Memory B cell (primary cell): ENCODE data around the gene SUMO2.
"Not testable (repeated sequence)": the region's sequence is repeated elsewhere in the genome, so short reads cannot be mapped to it uniquely, and the experiment has no call there.

Source experiments
- ATAC-seq: fragments of 150-1000 bp; cut with Tn5 transposase; 2 replicates; pipeline ENCODE4 v1.10.0; 2021; ENCODE audit warnings: low read depth, mild to moderate bottlenecking, moderate library complexity
- DNase-seq, 2 donors: peaks; one replicate each; pipeline ENCODE4 v3.0.0; 2022; ENCODE audit warnings: low spot score in 2 of 2
- H3K27ac Mint-ChIP-seq: one replicate; pipeline ENCODE4 v1.8.0; 2022; ENCODE audit warnings: mild to moderate bottlenecking, moderate library complexity, mixed read lengths
- H3K27me3 Mint-ChIP-seq: one replicate; pipeline ENCODE4 v1.8.0; 2022; ENCODE audit warnings: mixed read lengths
- H3K36me3 Mint-ChIP-seq: one replicate; pipeline ENCODE4 v1.8.0; 2022; ENCODE audit warnings: mild to moderate bottlenecking, mixed read lengths
- H3K4me1 Mint-ChIP-seq: one replicate; pipeline ENCODE4 v1.8.0; 2022; ENCODE audit warnings: mixed read lengths
- H3K4me3 Mint-ChIP-seq: one replicate; pipeline ENCODE4 v1.8.0; 2022; ENCODE audit warnings: mild to moderate bottlenecking, moderate library complexity, mixed read lengths
- H3K9me3 Mint-ChIP-seq: one replicate; pipeline ENCODE4 v1.8.0; 2022; ENCODE audit warnings: mixed read lengths

SUMO2 gene

DNA sequence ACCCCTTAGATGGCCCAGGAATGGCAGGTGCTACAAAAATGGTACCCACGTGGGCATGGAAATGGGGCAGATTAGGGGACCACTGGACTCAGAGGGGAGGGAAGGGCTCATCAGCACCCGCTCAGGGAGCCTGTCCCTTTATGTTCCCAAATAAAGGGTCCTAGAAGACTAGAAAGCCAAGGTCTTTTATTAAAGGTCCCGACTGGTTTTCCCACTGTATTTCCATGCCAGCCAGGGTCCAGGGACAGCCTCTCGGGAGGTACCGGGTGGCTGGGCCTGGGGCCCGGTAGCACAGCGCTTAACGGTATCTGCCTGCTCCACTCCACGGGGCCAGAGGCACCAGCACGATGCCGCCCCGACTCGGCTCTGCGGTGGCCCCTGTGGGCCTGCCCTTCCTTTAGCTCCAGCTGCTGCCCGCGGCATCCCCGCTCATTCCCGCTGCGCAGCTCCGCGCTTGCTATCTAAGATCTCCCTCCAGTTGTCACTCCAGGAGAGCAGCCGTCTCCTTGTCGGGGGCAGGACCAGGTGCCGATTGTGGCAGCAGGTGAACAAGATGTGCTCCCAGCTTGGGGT is 52.6 kb downstream of the SUMO2 start:
- no peaks in the 10 kb centered on the region for H3K27me3 Mint-ChIP-seq
- H3K4me1 Mint-ChIP-seq = peaks cover 20% of the 10 kb centered on the region
- no peaks in the 10 kb centered on the region for H3K9me3 Mint-ChIP-seq
- no peak for ATAC-seq
- DNase-seq = no peak
- peak overlapping the region; percentile 86 for H3K4me3 Mint-ChIP-seq
- peak overlapping the region; percentile 79 for H3K27ac Mint-ChIP-seq
- H3K36me3 Mint-ChIP-seq = peaks cover 5% of the 10 kb centered on the region

- Mint-ChIP-seq H3K9me3 (no peaks in the 10 kb centered on the region), H3K27ac (peak overlapping the region; percentile 41), H3K4me3 (peak overlapping the region; percentile 59), H3K36me3 (peaks cover 6% of the 10 kb centered on the region), H3K27me3 (no peaks in the 10 kb centered on the region), H3K4me1 (peaks cover 22% of the 10 kb centered on the region)
- ATAC-seq (no peak), DNase-seq (no peak)
Observed at GRCh38 chr17:75129576-75129975, 53.2 kb downstream of the SUMO2 start.

DNA sequence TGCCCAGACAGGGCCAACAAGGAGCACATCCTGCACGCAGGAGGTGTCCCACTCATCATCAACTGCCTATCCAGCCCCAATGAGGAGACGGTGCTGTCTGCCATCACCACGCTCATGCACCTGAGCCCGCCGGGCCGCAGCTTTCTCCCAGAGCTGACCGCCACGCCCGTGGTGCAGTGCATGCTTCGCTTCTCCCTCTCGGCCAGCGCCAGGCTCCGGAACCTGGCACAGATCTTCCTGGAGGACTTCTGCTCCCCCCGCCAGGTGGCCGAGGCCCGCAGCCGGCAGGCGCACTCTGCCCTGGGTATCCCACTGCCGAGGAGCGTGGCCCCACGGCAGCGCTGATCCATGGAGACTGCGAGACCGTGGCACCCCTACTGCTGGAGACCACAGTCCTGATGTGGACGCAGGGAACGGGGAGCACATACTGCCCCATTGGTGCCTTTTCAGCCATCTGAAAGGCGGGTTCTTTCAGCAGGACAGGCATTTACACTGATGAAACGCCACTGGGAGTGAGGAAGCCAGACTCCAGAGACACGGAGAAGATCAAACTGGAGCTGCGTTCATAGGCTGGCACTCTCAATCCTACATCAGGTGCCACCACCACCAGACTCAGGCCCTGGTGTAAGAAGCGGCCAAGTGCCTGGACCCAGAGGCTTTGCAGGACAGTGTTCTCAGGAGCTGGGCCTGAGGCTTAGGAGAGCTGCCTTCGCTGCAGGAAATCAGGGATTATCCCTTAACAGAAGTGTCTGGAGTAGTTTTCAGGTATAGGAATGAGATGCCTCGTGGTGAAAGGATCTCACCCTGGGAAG is 53.9 kb downstream of the SUMO2 start:
- peaks cover 6% of the 10 kb centered on the region for H3K36me3 Mint-ChIP-seq
- H3K27me3 Mint-ChIP-seq = no peaks in the 10 kb centered on the region
- DNase-seq = no peak
- peaks cover 26% of the 10 kb centered on the region for H3K4me1 Mint-ChIP-seq
- no peaks in the 10 kb centered on the region for H3K9me3 Mint-ChIP-seq
- no peak overlapping the region for H3K4me3 Mint-ChIP-seq
- no peak for ATAC-seq
- no peak overlapping the region for H3K27ac Mint-ChIP-seq

DNA sequence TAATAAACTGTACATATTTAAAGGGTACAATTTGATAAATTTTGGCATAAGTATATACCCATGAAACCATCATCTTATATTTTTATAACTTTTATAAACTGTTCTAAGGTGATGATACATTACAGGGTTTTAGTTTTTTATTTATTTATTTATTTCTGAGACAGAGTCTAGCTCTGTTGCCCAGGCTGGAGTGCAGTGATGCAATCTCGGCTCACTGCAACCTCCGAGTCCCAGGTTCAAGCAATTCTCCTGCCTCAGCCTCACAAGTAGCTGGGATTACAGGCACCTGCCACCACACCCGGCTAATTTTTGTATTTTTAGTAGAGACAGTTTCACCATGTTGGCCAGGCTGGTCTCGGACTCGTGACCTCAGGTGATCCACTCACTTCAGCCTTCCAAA is 54.8 kb downstream of the SUMO2 start:
- H3K27ac Mint-ChIP-seq, H3K4me3 Mint-ChIP-seq, ATAC-seq, H3K36me3 Mint-ChIP-seq, H3K27me3 Mint-ChIP-seq, H3K9me3 Mint-ChIP-seq, DNase-seq: not testable (repeated sequence)
- H3K4me1 Mint-ChIP-seq = peaks cover 28% of the 10 kb centered on the region

GRCh38 chr17:75126954-75127353 is 55.8 kb downstream of the SUMO2 start:
- DNase-seq (no peak), ATAC-seq (no peak)
- H3K9me3 Mint-ChIP-seq = no peaks in the 10 kb centered on the region
- H3K27ac Mint-ChIP-seq = no peak overlapping the region
- no peak overlapping the region for H3K4me3 Mint-ChIP-seq
- peaks cover 28% of the 10 kb centered on the region for H3K4me1 Mint-ChIP-seq
- H3K36me3 Mint-ChIP-seq = peaks cover 6% of the 10 kb centered on the region
- no peaks in the 10 kb centered on the region for H3K27me3 Mint-ChIP-seq

GRCh38 chr17:75125984-75126383 is 56.8 kb downstream of the SUMO2 start:
- peaks cover 10% of the 10 kb centered on the region for H3K36me3 Mint-ChIP-seq
- H3K4me3 Mint-ChIP-seq = peak overlapping the region; percentile 46
- no peaks in the 10 kb centered on the region for H3K9me3 Mint-ChIP-seq
- peak overlapping the region; percentile 64 for H3K27ac Mint-ChIP-seq
- peaks cover 30% of the 10 kb centered on the region for H3K4me1 Mint-ChIP-seq
- H3K27me3 Mint-ChIP-seq = no peaks in the 10 kb centered on the region
- DNase-seq (no peak), ATAC-seq (no peak)

GRCh38 chr17:75124819-75125162 is 58.0 kb downstream of the SUMO2 start:
- ATAC-seq (no peak), DNase-seq (no peak)
- H3K36me3 Mint-ChIP-seq = peaks cover 16% of the 10 kb centered on the region
- H3K4me3 Mint-ChIP-seq = peak overlapping the region; percentile 32
- H3K27me3 Mint-ChIP-seq = no peaks in the 10 kb centered on the region
- H3K9me3 Mint-ChIP-seq = no peaks in the 10 kb centered on the region
- peak overlapping the region; percentile 64 for H3K27ac Mint-ChIP-seq
- peaks cover 29% of the 10 kb centered on the region for H3K4me1 Mint-ChIP-seq

- Mint-ChIP-seq H3K4me3 (peak overlapping the region; percentile 29), H3K9me3 (no peaks in the 10 kb centered on the region), H3K27me3 (no peaks in the 10 kb centered on the region), H3K36me3 (peaks cover 13% of the 10 kb centered on the region), H3K4me1 (peaks cover 25% of the 10 kb centered on the region), H3K27ac (peak overlapping the region; percentile 64)
- ATAC-seq (peak; percentile 31), DNase-seq (peak in 1 of 2 donors; percentile 10)
Observed at GRCh38 chr17:75124041-75124818, 58.5 kb downstream of the SUMO2 start.

DNA sequence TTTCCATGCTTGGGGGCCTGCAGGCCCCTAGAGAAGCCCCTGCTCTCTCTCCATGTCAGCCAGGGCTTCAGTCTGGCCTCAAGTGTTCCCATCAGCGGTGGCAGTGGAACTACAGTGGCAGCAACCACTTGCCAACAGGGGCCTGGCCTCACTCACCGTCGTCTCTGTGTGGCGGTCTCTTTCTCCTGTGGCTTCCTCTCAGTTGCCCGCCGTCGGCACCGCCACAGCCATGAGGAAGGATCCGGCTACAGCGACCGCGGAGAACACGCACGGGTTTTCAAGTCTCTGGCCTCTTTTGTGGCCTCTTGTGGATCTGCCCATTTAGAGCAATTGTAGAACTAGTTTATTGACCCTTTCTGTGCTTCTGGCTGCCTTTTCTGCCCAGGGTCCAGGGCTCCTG is 64.5 kb downstream of the SUMO2 start:
- ATAC-seq (no peak), DNase-seq (no peak)
- no peaks in the 10 kb centered on the region for H3K9me3 Mint-ChIP-seq
- H3K4me3 Mint-ChIP-seq = no peak overlapping the region
- H3K4me1 Mint-ChIP-seq = peaks cover 41% of the 10 kb centered on the region
- no peaks in the 10 kb centered on the region for H3K27me3 Mint-ChIP-seq
- H3K36me3 Mint-ChIP-seq = peaks cover 19% of the 10 kb centered on the region
- peak overlapping the region; percentile 63 for H3K27ac Mint-ChIP-seq

- no peak for DNase-seq
- ATAC-seq = no peak
- Mint-ChIP-seq H3K4me1 (peaks cover 43% of the 10 kb centered on the region), H3K9me3 (no peaks in the 10 kb centered on the region), H3K27ac (no peak overlapping the region), H3K36me3 (peaks cover 21% of the 10 kb centered on the region), H3K27me3 (no peaks in the 10 kb centered on the region), H3K4me3 (no peak overlapping the region)
Observed at GRCh38 chr17:75116737-75117136, 66.0 kb downstream of the SUMO2 start.
